SK-N-DZ (cell line): ENCODE results near the gene MBIP.

ENCODE experiments used
- DNase-seq: peaks from one replicate; pipeline ENCODE4 v3.0.0-alpha.2; 2015; ENCODE audit warnings: low spot score

MBIP gene

DNA sequence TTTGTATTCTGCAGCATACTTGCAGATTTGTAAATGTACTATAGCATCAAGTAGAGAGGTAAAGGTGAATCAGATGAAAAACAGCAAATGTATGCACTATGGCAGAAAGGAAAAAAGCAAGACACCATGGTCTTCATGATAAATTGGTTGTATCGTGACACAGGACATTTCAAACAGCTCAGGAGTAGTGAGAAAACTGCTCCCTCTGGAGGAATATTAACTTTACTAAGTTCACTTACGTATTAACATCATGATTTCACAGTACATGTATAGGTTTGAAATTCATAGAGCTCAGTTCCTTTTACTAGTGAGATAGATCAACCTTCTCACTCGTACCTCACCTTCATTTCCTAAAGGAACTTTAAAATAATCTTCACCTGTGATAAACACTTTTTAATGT is 6.5 kb downstream of the MBIP start:
- no peak for DNase-seq

DNA sequence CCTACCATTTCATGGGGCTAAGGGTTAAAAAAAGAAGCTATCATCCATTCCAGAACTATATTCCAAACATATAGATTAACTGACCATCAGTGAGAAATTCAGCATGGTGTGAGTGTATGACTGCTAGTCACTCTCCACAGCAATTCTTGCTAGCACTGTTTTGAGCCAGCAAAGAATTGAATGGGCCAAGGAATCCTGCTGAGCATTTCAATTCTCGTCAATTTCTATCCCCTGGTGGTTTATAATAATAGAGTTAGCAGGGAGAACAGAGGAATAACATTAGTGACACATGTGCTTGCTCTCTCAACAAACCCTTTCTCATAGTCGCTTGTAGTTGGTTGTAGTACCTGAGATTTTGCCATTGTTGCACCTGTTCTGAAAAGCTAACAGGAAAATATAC is 7.2 kb downstream of the MBIP start:
- DNase-seq, result no peak

DNA sequence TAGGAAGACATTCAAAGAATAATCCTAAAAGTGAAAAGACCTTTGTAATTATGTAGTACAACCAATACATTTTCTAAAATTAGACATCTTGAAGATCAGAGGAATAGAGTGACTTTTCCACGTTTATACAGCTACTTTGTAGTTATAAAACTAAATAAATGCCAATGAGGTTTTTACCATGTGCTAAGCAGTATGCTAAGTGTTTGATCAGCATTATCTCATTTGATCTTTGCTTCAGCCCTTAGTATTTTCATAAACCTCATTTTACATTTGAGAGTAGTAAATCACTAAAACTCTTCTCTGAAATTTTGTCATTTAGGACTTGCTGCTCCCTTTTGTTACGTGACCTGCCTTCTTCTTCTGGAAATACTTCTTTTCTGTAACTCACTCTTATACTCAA is 13.6 kb downstream of the MBIP start:
- no peak for DNase-seq

DNA sequence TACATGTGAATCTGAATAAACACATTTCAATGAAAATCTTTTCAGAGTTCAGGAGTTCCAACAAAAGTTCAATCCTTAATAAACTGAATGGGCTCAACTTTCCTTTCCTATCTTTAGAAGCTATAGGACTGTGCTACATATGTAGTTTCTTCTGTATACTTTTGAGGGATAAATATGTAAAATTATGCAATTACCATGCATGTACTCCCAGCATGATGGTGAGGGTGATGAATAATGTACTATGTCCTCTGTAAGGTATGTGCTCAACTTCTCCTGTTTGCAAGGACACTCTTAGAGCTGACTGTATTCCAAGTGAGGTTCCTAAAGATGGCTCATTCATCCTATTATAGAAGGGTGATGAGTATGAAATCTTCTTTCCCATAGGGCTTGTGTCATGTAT is 15.5 kb downstream of the MBIP start:
- no peak for DNase-seq

DNA sequence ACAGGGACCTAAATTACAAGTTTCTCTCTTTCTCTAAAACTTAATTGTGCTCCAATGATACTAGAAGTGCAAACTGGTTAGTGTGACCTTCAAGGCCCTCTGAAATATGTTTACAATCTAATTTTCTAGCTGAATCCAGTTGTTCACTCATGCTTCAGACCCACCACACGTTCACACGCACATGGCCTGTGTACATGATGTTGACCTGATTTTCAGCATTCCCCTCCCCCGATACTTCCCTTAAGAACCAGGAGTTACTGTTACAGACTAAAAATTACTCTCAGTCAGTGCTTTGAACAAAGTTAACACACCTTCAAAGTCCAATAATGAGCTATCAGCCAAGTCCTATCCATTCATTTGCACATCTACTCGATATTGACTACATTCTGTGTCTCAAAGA is 16.5 kb downstream of the MBIP start:
- no peak for DNase-seq

DNA sequence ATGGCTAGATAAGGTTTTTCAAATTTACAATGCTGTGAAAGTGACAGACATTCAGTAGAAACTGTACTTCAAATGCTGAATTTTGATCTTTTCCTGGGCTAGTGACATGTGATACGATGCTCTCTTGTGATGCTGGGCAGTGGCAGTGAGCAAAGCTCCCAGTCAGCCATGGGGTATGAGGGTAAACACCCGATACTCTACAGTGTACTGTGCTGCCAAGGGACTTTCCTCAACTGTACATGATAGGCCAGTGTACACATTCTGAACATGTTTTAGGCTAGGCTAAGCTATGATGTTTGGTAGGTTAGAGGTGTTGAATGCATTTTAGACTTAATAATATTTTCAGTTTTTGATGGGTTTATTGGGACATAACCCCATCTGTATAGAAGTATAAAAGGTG is 17.6 kb downstream of the MBIP start:
- no peak for DNase-seq

DNA sequence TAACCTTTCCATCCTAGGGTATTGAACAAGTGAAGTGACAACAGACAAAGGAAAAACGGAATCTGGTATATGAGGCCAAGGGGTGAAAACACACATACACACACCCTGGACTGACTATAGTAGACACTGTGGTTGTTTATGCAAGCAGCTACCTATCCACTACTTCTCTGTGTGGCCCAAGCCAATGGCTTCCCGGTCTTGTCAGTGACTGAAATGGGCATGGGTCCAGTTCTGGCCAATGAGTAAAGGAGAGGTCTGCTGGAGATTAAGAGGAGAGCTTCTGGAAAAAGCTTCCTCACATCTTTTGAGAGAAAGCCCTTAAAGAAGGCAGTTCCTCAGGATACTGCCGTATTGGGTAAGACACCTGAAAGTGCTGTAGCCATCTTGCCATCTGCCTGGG is 19.3 kb downstream of the MBIP start:
- DNase-seq, result no peak

DNA sequence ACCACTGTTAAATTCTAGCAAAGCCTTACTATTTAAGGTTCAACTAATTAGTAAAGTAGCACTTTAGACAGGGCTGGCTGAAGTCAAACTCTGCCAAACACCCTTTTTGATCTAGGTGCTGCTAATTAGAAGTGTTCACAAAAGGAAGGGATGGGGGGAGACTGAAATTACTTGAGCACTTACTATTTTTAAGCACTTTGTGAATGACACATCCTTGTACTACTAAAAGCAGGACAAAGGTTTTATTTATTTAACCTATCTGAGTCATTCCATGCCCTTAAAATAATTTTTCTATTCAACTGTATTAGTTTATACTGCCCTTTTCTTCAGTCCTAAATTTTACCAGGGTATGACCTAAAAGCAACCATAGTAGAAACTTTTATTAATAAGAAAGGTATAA is 20.1 kb downstream of the MBIP start:
- DNase-seq, result no peak

DNA sequence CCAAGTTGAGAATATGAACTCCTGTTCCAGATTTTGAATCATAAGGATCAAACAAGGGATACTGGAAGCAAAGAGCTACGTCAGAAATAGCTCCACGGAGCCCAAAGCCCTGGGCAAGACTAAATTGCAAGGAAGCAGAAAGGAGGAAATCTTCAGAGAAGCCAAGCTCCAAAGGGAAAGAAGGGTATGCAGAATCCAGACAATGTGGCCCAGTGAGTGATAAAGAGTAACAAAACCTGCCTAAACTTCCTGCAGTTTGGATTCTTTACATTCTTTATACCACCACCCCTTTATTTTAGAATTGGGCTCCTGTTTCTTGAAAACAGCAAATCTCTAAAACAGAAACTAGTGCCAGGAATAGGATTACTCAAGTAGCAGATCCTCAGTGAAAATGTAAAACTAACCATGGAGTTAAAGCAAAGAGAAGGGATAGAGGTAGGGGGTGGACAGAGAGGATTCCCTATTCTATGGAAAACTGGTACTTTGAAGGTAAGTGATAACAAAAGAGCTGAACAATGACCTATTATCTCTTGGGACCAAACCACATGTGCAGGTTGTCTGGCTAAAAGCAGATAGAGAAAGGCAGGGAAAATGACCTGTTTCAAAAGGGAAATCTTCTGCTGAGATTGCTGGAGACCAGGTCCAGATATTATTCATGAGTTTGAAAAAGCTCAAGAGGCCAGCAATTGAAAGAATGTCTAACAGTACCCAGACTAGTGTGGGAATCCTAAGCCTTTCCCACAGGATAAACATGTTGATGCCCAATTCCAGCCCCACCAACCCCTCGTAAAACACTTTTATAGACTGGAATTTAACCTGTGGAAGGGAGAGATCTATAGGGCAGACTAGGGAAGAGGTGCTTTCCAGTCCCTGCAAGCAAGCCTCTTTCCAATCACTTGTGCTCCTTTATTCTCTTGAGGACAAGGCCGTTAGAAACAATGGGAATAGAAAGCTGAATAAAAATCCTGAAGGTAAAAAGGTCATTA is 24.5 kb downstream of the MBIP start:
- DNase-seq, result no peak

DNA sequence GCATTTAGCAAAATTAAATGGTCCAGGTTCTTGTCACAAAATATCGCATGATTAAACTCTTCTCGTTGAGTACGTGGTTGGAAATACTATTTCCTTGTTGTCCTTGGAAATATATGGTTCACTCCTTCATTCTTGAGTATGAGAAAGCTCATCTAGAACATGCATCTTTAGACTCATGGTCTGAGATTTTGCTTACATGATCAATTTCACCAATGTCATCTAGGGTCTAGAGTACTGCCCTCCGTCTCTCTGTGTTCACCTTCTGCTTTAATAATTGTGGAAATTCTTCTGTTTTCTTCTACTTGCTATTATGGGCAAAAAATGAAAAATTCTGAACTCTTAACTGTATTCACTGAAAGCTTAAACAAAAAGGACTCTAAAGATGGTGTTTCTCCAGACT is 25.9 kb downstream of the MBIP start:
- DNase-seq, result no peak

DNA sequence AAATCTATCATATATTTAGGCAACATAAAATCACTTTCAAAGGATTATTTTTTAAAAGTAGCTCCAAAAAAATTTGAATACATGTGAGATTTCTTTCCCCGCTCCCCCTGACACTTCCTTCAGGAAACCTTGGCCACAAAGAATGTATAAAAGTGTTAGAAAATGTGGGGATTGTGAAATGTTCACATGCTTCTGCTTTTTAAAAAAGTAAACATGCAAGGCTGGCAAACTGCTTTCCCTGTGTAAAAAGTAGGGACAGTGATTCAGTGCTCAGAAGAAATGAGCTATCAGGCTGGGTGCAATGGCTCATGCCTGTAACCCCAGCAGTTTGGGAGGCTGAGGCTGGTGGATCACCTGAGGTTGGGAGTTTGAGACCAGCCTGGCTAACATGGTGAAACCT is 26.6 kb downstream of the MBIP start:
- no peak for DNase-seq

DNA sequence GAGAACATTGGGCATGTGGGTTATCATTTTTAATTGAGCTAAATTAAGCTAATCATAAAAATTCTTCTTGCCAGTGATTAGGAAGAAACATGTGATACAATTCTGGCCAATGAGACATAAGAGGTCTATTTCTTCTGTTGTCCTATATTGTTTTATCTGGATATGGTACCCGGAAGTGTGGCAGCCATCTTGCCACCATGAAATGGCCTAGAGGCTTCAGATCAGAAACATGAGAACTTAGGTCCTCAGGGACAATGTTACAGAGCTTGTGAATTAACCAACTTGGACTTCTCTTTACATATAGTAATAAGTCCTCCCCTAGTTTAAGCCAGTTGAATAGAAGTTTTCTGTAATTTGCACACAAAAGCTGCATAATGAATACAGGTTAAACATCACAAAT is 30.5 kb downstream of the MBIP start:
- no peak for DNase-seq

DNA sequence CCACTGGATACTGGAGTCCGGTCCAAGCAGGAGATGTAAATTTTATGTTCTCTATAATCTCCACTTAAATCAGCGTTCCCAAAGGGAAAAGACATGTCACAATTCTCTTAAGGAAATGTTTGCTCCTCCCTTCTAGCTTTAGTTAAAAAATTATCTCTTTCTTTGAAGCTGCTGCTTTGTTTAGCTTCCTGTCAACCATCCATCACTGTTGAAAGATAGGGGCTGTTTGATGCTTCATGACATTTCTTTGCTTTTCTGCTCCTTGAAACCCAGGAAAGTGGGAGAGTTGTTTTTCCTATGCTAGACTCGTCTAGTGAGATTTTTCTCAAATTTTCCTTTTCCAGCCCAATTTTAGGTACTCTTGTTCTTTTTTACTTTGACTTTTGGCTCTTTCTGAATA is 31.9 kb downstream of the MBIP start:
- no peak for DNase-seq

DNA sequence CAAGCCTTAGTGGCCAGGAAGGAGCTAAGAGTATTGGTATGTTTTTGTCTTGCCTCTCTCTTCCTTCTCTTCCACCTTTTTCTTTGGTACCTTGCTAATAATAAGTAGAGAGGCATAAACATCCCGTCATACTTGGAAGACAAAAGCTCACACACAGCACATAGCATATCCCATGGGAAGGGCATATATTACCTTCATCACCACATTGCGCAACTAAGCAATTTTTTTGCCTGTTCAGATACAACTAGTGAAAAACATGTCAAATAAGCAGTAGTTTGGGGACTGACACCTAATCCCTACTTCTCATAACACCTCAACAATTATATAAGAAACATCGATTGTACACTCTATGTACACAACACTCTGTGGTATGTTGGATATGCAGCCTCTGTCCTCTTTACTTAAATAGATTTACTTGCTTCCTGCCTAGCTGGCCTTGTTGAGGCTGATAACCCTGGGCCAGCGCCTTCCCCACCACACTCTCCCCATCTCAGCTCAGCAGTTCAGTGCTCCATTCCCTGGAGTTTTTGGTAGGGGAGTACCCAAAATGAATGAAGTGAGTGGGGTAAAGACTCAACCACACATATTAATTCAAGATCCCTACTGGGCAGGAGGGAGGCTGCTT is 35.4 kb downstream of the MBIP start:
- DNase-seq, result no peak

DNA sequence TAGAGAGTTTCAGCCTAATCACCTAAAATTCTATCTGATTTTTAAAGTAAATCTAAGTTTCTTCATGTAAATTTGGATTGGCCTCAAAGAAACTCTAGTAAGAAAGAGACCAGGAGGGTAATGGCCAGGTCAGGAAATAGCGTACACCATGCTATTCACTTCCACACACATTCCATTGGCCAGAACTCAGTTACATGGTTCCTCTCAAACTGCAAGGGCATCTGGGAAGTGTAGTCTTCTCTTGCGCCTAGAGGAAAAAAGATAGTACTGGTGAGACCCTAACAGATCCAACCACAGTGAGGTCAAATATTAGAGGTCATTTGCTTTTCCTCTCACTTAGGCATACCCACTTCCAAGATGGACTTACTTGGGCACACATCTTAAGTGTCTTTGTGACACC is 39.1 kb downstream of the MBIP start:
- peak; percentile 18 for DNase-seq

DNA sequence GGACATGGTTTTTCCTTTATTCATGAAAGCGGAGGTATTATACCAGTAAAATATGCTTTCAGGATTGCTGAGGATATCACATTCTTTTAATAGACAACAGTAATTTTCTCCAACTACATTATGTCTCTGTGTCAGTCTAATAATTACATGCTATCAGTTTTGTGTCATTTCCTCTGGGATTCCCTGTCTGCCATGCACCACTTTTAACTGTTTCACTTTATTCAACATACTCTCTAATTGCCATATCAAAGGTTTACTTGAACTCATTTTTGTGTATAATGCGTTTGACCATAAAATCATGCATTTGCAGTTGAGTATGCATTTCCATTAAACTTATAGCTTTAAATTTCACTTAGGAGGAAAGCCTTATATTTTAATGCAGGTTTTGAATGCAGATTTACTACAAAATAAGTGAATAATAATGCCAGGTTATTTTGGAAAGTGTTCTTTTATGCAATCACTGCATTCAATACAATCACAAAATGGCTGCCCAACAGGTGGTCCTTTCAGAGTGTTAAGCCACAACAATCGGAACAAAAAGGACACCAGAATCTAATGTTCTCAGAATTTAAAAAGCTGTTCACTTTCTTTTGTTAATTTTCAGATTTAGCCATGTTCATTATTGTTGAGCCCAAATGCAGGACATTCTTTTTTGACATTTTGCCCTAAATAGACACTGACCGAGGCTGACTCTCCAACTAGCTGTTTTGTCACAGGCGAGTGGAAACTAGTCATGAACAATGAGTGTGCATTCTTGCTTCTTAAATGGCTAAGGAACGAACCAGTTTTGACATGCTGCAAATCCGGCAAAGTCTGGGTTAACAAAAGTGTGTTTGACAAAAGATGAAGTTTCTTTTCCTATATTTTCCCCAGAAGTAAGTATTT is 40.9 kb downstream of the MBIP start:
- DNase-seq, result no peak

DNA sequence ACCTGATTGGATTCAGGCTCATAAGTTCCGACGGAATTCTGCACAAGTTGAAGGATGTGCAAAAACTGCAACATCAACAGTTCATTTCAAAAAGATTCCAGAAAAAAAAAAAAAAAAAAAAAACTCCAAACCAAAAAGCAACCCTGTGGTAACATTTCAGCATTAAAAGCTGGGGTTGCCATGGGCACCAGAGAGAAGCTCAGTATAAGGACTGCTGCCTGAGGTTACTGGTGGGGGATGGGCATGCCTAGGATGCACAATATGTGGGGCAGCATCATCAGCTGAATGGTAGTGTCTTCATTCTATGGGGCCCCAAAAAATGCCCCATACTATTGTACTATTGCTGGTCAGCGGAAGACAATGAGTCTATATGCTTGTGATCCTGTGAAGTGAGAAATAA is 44.7 kb downstream of the MBIP start:
- no peak for DNase-seq

DNA sequence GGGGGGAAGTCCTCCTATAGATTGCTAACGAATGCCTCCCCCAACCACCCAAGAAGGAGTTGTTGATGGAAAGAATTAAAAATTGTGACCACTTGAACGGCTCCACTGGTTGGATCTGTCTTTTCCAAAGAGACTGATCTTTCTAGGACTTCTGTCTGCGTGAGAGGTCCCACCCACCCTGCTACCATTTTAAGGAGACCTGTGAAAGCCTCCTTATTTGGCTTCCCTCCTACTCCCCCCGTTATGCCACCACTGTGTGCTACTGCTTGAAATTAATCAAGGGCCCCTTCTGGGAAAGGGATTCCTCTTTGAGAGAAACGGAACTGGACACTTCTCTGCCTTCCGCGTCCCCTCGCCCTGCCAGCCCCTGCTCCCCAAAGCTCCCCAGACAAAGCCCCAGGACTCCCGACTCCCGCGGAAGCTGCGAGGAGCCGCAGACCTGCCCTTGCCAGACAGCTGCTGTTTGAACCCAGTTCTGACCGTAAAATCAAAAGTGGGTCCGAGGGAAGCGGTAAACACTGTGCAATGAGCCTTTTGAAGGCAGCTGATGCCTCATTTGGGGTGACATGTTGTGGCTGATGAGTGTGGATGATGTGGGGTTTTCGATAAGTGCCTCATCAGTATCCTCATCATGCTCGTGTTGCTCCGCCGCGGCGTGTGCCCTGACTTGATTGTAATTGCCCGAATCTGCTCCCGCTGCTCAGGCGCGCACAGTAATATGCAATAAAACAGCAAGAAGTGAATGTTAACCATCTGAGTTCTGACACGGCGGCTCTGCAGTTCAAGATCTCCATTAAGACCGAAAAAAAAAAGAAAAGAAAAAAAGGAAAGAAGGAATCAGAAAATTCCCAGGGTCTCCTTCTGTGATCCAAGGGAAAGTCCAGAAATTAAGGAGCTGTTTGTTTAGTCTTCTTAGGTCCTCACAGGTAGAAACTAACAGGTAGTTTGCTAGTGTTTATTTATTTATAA is 48.2 kb downstream of the MBIP start:
- peak; percentile 22 for DNase-seq

DNA sequence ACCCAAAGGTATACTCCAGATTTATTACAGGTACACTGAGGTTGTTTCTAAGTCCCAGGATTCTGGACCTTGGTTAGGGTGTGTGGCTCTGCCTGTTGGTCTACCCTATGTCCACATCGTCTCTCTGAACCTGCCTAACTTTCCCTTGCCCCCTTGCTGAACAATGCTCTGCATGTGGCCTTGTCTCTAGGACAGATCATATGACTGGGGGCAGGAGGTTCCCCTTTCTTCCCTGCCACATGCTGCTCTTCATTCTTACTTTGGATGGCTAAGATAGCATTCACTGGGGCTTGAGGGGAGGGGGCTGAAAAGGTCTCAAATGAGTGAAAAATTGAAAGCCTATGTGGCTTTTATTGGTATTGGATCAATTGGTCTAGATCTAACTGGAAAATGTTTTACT is 49.2 kb downstream of the MBIP start:
- DNase-seq, result no peak

DNA sequence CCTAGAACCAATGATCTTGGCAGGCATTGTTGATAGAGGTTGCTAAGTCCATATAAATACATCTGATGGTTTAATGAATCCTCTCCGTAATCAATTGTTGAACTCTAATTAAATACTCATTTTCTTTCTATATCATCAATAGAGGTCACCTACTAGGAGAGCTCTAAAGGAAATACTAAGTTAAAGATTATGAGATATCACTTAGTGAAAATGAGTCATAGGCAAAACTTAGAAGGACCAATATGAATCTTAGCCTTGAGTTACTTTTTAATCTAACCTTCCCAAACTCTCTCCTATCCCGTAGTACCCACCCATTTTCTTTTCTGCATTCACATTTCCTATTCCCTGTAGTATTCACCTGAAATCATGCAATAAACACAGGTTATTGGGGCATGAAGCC is 50.2 kb downstream of the MBIP start:
- no peak for DNase-seq

DNA sequence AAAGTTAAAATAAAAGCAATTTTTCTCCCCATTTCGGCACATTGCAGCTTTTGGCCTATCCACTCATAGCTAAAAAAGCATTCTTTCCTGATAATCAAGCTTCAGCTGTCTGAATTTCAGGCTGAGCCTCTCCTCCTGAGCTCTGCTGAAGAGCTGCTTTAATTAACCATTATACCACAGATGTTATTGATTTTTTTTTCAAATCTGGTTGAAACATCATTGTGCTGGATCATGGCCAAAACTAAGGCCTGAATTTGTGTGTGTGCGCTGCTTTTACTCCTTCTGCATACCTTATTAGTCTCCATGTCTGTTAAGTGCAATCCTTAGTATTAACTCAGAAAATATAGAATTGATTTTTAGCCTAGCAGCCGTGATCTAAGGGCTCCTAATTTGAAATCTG is 52.3 kb downstream of the MBIP start:
- peak; percentile 65 for DNase-seq
